ENCODE results near the gene MANBA.

The MANBA gene

GRCh38 chr4:102586002-102586643, 174.6 kb downstream of the MANBA start:
- no peak for FAIRE-seq

GRCh38 chr4:102585329-102585728, 175.4 kb downstream of the MANBA start:
- no peak for FAIRE-seq

GRCh38 chr4:102584091-102584490, 176.7 kb downstream of the MANBA start:
- FAIRE-seq = no peak
